ENCODE measurements around the gene CHIT1.

- TF ChIP-seq CTCF (IDR thresholded peaks at IDR 0.05) (no peak), POLR2A (IDR thresholded peaks at IDR 0.05) (no peak)
These were observed 29.5 kb downstream of the CHIT1 start for GRCh38 chr1:203199816-203200571.
